ENCODE measurements around the gene ATF1. TPM values are rescaled to one million over a fixed set of nuclear protein-coding genes. Genes with fewer than 3 reads are reported as not detected.
A peak's percentile ranks its signal among the peaks of the same experiment; 100 is the strongest.

Gene ATF1
- total RNA-seq, 1 donor from 2014 or later: 47.0 TPM

GRCh38 chr12:50751948-50752721 is 11.8 kb upstream of the ATF1 start:
- no peak for TF ChIP-seq CTCF (IDR thresholded peaks at IDR 0.05)
- no peak for ATAC-seq
- H3K36me3 ChIP-seq: peaks cover 20% of the 10 kb centered on the region

GRCh38 chr12:50753232-50753769 is 10.6 kb upstream of the ATF1 start:
- ATAC-seq (no peak), DNase-seq (no peak)
- intact Hi-C loops (cut with DNase I): no loop called here
- TF ChIP-seq CTCF (IDR thresholded peaks at IDR 0.05): no peak
- no peak overlapping the region for H3K4me3 ChIP-seq
- no peak overlapping the region for H3K27ac ChIP-seq
- H3K36me3 ChIP-seq: peaks cover 9% of the 10 kb centered on the region
- H3K9me3 ChIP-seq: no peaks in the 10 kb centered on the region
- no peaks in the 10 kb centered on the region for H3K4me1 ChIP-seq
- H3K27me3 ChIP-seq (ENCODE audit: low read depth): no peaks in the 10 kb centered on the region

More at GRCh38 chr12:50751948-50752721, 11.8 kb upstream of the ATF1 start:
- intact Hi-C loops (cut with DNase I): no loop called here
- no peaks in the 10 kb centered on the region for H3K4me1 ChIP-seq
- no peak overlapping the region for H3K27ac ChIP-seq
- H3K27me3 ChIP-seq (ENCODE audit: low read depth): no peaks in the 10 kb centered on the region
- no peak overlapping the region for H3K4me3 ChIP-seq
- no peaks in the 10 kb centered on the region for H3K9me3 ChIP-seq
- no peak for DNase-seq

- intact Hi-C loops (cut with DNase I): no loop called here
- H3K4me3 ChIP-seq: peak overlapping the region; percentile 98
- peaks cover 40% of the 10 kb centered on the region for H3K4me1 ChIP-seq
- H3K36me3 ChIP-seq: no peaks in the 10 kb centered on the region
- H3K27ac ChIP-seq: peak overlapping the region; percentile 96
- TF ChIP-seq CTCF (IDR thresholded peaks at IDR 0.05): no peak
- DNase-seq (peak; percentile 69), ATAC-seq (peak; percentile 75 to 84)
- H3K27me3 ChIP-seq (ENCODE audit: low read depth): no peaks in the 10 kb centered on the region
- H3K9me3 ChIP-seq: no peaks in the 10 kb centered on the region
Measured at GRCh38 chr12:50764286-50765094, 589 bp downstream of the ATF1 start.

GRCh38 chr12:50765095-50765911 is 1.4 kb downstream of the ATF1 start:
- peak in 1 of 2 donors; percentile 60 for ATAC-seq

More at GRCh38 chr12:50765095-50765911, 1.4 kb downstream of the ATF1 start:
- intact Hi-C loops (cut with DNase I): no loop called here
- Histone ChIP-seq H3K4me1 (peaks cover 40% of the 10 kb centered on the region), H3K36me3 (no peaks in the 10 kb centered on the region), H3K27me3 (ENCODE audit: low read depth) (no peaks in the 10 kb centered on the region), H3K4me3 (peak overlapping the region; percentile 98), H3K9me3 (no peaks in the 10 kb centered on the region), H3K27ac (peak overlapping the region; percentile 96)
- no peak for DNase-seq
- peak; percentile 67 for TF ChIP-seq CTCF (IDR thresholded peaks at IDR 0.05)

All from lower lobe of right lung (tissue), 2 donors.